Esophagus muscularis mucosa (tissue), 4 donors: ENCODE results near the gene C10orf53. TPM values are rescaled to one million over a fixed set of nuclear protein-coding genes. Genes with fewer than 3 reads are reported as not detected.

ENCODE experiments used
- DNase-seq: peaks from one replicate; pipeline ENCODE4 v3.0.0-alpha.2; 2017; ENCODE audit errors: extremely low spot score
- H3K27ac ChIP-seq, 4 donors: fragments of 200-600 bp; sonication (generic); replicated peaks in 1 of 4; 1 replicate in 3 of 4; 2 replicates in 1 of 4; pipeline ENCODE4 v1.5.1; 2016 to 2019; ENCODE audit warnings: mild to moderate bottlenecking in 1 of 4
- H3K27me3 ChIP-seq, 4 donors: fragments of 200-600 bp; sonication (generic); one replicate each; pipeline versions ENCODE4 v1.5.1 to v1.6.0; 2016 to 2019
- H3K36me3 ChIP-seq, 4 donors: fragments of 200-600 bp; sonication (generic); one replicate each; pipeline ENCODE4 v1.5.1; 2016 to 2019
- H3K4me1 ChIP-seq, 4 donors: fragments of 200-600 bp; sonication (generic); one replicate each; pipeline ENCODE4 v1.5.1; 2016 to 2019
- H3K4me3 ChIP-seq, 4 donors: fragments of 200-600 bp; sonication (generic); 1 replicate in 2 of 4; 2 replicates in 2 of 4; pipeline ENCODE4 v1.5.1; 2016 to 2019; ENCODE audit warnings: mild to moderate bottlenecking in 4 of 4, moderate library complexity in 1 of 4
- H3K9me3 ChIP-seq, 4 donors: fragments of 200-600 bp; sonication (generic); 1 replicate in 3 of 4; 2 replicates in 1 of 4; pipeline ENCODE4 v1.5.1; 2016 to 2019
- CTCF ChIP-seq, 3 experiments: fragments of 200-600 bp in 2 of 3; fragments of 450-650 bp in 1 of 3; sonication (generic) in 2 of 3; IDR thresholded peaks; one replicate each; pipeline ENCODE4 v1.5.1; 2017 to 2019; ENCODE audit warnings: antibody characterized with exemption in 3 of 3, mild to moderate bottlenecking in 2 of 3, moderate library complexity in 1 of 3
- EP300 ChIP-seq: sonication (generic); formaldehyde crosslinking; IDR thresholded peaks from one replicate; pipeline ENCODE4 v1.6.1; 2017; ENCODE audit warnings: antibody characterized with exemption
- POLR2A ChIP-seq: fragments of 450-650 bp; IDR thresholded peaks from one replicate; pipeline ENCODE4 v1.6.1; 2017; ENCODE audit warnings: antibody characterized with exemption, moderate library complexity, mild to moderate bottlenecking, low read depth
- POLR2AphosphoS5 ChIP-seq, 2 donors: sonication (generic); formaldehyde crosslinking; IDR thresholded peaks; one replicate each; pipeline ENCODE4 v1.6.1; 2017; ENCODE audit warnings: antibody characterized with exemption in 2 of 2
- WGBS: methylation state at CpG from one replicate; pipeline ENCODE4 v1.1.5; 2018; 5-methylcytosine and 5-hydroxymethylcytosine counted together
- intact Hi-C: fragments of 100-400 bp; cut with DNase I; formaldehyde crosslinking; loops from one replicate; pipeline ENCODE4 v1.15.1; 2023
- total RNA-seq, 4 donors: library from RNA; depleted of rRNA; stranded (reverse); fragments of >200 nt; gene quantifications; one replicate each; pipeline versions ENCODE4 v1.1.0 to v1.2.1, GENCODE V29; 2016

The C10orf53 gene
- total RNA-seq: not detected

GRCh38 chr10:49679480-49679893 is at the start of gene C10orf53:
C10orf53 (plus strand) TSS chr10:49679651; CDS start chr10:49679698, 47 bp downstream.
- 6% methylated on average over 17 of the region's 36 CpGs for WGBS
- H3K9me3 ChIP-seq: peaks cover 0 to 42% (median 7%) of the 10 kb centered on the region in 4 donors
- H3K4me1 ChIP-seq: no peaks in the 10 kb centered on the region
- TF ChIP-seq POLR2AphosphoS5 (IDR thresholded peaks at IDR 0.05) (no peak), EP300 (no peak), POLR2A (no peak), CTCF (IDR thresholded peaks at IDR 0.05) (no peak)
- intact Hi-C loops: no loop called here
- H3K36me3 ChIP-seq: no peaks in the 10 kb centered on the region
- H3K4me3 ChIP-seq: no peak within 1 kb of the TSS
- peaks cover 0 to 36% (median 0%) of the 10 kb centered on the region in 4 donors for H3K27me3 ChIP-seq
- DNase-seq: peak; percentile 57
- H3K27ac ChIP-seq: no peak within 1 kb of the TSS

GRCh38 chr10:49631975-49632374 is 47.5 kb upstream of the C10orf53 start:
- WGBS: 90% methylated on average over 6 of the region's 6 CpGs
- Histone ChIP-seq H3K36me3 (no peaks in the 10 kb centered on the region), H3K27ac (no peak overlapping the region), H3K4me1 (no peaks in the 10 kb centered on the region), H3K9me3 (no peaks in the 10 kb centered on the region), H3K27me3 (peaks cover 0 to 14% (median 0%) of the 10 kb centered on the region in 4 donors), H3K4me3 (no peak overlapping the region)
- intact Hi-C loops: no loop called here
- TF ChIP-seq CTCF (IDR thresholded peaks at IDR 0.05) (no peak), POLR2A (no peak), POLR2AphosphoS5 (IDR thresholded peaks at IDR 0.05) (no peak), EP300 (no peak)
- no peak for DNase-seq

GRCh38 chr10:49632406-49633317 is 46.8 kb upstream of the C10orf53 start:
- Histone ChIP-seq H3K27me3 (peaks cover 0 to 14% (median 0%) of the 10 kb centered on the region in 4 donors), H3K4me3 (no peak overlapping the region), H3K4me1 (no peaks in the 10 kb centered on the region), H3K9me3 (no peaks in the 10 kb centered on the region), H3K36me3 (no peaks in the 10 kb centered on the region), H3K27ac (no peak overlapping the region)
- TF ChIP-seq EP300: no peak
- no peak for TF ChIP-seq CTCF (IDR thresholded peaks at IDR 0.05)
- TF ChIP-seq POLR2A: no peak
- no peak for TF ChIP-seq POLR2AphosphoS5 (IDR thresholded peaks at IDR 0.05)
- intact Hi-C loops: no loop called here
- DNase-seq: no peak
- WGBS: 47% methylated on average over 9 of the region's 12 CpGs

GRCh38 chr10:49633327-49634068 is 46.0 kb upstream of the C10orf53 start:
- H3K27me3 ChIP-seq: peaks cover 0 to 14% (median 0%) of the 10 kb centered on the region in 4 donors
- no peaks in the 10 kb centered on the region for H3K4me1 ChIP-seq
- no peaks in the 10 kb centered on the region for H3K9me3 ChIP-seq
- no peak overlapping the region for H3K4me3 ChIP-seq
- no peak for DNase-seq
- 25% methylated on average over 13 of the region's 13 CpGs for WGBS
- TF ChIP-seq POLR2AphosphoS5 (IDR thresholded peaks at IDR 0.05) (no peak), CTCF (IDR thresholded peaks at IDR 0.05) (no peak), EP300 (no peak), POLR2A (no peak)
- no peak overlapping the region for H3K27ac ChIP-seq
- intact Hi-C loops: no loop called here
- no peaks in the 10 kb centered on the region for H3K36me3 ChIP-seq
